Measurements from ENCODE around the gene SHANK1. TPM values are rescaled to one million over a fixed set of nuclear protein-coding genes. Genes with fewer than 3 reads are reported as not detected.

Gene SHANK1
- total RNA-seq, result under 1 TPM in 1 of 2 donors, not detected in 1; 0.67 TPM

DNA sequence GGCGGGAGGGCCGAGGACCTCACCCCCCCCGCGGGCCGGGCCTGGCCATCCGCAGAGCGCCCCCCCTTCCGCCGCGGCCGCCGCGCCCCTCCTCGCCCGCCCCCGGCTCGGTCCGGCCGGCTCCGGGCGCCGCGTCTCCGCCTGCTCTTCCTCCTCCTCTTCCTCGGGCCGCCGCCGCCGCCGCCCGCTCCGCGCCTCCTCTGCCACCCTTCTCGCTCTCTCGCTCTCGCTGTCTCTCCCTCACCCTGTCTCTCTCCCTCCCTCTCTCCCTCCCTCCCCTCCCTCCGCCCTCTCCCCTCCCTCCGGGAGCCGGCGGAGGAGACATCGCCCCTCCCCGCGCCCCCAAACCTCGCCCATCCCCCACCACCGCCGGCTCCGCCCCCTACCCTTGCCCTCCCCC is at the start of gene SHANK1:
SHANK1 (minus strand) TSS at position 237 of the 400 bp plus-strand sequence. CDS start 2,883 bp downstream, outside the sequence.

DNA sequence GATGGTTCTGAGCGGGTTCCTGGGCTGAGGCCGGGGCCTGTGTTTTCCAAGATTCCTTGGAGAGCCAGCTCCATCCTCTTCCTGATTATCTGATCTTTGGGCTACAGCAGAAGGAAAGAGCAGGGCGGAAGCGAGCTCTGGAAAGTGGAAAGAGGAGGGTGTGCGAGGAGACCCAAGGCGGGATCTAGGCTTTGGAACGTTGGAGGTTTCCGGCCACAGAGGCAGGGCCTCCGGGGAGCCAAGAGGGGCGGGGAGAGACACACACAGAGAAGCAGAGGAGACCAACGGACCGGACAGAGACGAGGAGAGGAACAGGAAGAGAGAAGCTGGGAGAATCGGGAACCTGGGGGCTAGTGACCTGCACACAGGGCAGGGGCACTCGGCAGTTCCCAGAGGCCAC is 3.5 kb upstream of the SHANK1 start, which contains the start of gene CLEC11A:
CLEC11A (plus strand) TSS at position 296 of the 400 bp plus-strand sequence. CDS start 162 bp downstream, outside the sequence.

DNA sequence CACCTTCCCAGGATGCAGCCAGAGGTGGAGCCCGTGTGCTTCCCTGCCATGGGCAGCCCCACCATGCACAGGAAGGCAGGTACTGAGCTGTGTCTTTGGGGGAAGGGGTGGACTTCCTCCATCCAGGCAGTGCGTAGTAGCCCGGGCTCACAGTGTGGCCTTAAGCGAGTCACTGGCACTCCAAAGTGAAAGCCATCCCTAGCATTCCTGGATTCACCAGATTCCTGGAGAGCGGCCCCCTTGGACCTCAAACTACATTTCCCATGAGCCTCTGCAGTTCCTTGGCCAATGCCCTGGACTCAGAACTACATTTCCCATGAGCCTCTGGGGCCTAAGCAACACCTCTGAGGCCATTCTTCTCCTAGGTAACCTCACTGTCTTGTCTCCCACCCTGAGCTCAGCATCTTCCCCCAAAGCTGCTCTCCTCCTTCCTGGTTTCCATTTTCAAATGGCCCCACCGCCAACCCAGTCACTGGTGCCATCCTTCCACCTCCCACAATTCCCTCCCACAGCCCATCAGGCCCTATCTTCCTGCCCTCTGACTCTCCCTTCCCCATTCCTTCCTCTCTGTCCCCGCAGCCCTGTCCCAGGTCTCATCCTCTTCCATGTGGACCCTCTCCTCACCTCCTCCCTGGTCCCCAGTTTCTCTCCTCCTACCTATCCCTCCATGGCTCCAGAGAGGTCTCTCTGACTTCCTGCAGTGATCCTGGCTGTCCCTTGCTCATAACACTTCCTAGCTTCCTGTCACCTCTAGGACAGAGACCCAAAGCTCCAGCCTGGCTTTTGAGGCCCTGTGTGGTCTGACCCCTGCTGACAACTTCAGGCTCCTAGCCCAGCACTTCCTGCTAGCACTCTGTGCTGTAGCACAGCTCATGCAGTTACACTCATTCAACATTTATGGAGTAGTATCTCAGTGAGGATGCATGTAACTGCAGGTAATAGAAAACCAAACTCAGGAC is 69.9 kb downstream of the SHANK1 start, which contains the start of gene C19orf81:
C19orf81 (plus strand) TSS at position 13 of the 959 bp plus-strand sequence; CDS start at position 13, 0 bp downstream.

DNA sequence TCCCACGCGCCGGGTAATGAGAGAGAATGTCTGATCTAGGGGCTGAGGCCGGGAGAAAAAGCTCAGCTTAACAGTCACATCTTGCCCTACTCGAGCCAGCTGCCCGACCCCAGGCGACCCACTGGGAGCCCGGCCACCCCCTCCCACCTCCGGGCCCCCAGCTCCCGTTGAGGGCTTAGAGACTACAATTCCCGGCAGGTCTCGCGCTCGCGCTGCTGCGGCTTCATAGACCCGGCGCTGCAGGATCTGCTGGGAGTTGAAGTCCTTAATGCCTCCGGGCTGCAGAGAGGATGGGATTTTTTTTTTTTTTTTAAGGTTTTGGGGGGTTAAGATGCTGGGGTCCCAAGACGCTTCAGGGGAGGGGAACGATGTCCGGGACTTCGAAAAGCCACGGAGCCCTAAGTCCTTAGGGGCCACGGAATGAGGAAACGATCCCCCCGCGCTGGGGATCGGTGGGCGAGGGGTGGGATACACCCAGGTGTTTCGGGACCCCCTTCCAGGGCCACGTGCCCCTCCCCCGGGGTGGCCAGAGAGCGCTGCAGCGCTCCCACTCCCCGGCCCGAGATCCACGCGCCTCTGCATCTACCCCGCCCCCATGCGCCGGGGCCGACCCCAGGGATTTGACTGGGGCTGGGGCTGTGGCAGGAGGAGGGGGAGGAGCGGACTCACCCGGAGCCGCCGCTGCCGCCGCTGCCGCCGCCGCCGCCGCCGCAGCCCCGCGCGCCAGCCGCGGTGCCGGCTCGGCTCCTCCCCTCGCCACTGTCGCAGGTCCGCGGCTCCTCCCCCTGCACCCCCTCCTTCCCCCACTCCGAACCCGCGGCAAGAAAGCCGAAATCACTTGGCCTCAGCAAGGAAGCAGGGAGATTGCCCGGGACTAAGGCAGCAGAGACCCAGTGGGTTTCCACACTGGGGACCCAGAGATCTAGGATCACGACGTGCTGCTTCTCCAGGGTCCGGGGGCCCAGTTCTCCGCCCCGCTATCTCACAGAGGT is 80.2 kb downstream of the SHANK1 start, which contains the start of gene SYT3:
SYT3 (minus strand) TSS at position 761 of the 992 bp plus-strand sequence. CDS start 2,470 bp downstream, outside the sequence.

Other genes with a start within 250 kb of the SHANK1 start
- 10 to 100 TPM; 44.3 to 55.7 TPM for gene EMC10, start 243.3 kb downstream of the SHANK1 start, total RNA-seq
- gene GARIN5A, start 243.0 kb downstream of the SHANK1 start, total RNA-seq, result not detected
- gene JOSD2, start 208.6 kb downstream of the SHANK1 start, total RNA-seq, result 10 to 100 TPM; 24.6 to 25.8 TPM
- not detected for gene ASPDH, start 205.9 kb downstream of the SHANK1 start, total RNA-seq
- gene LRRC4B, start 151.4 kb downstream of the SHANK1 start, total RNA-seq, result under 1 TPM in 1 of 2 donors, not detected in 1; under 0.01 TPM
- not detected for gene SYT3, start 79.9 kb downstream of the SHANK1 start, total RNA-seq
- not detected for gene C19orf81, start 70.4 kb downstream of the SHANK1 start, total RNA-seq
- 10 to 100 TPM in 1 of 2 donors, 1 to 10 TPM in 1; 5.5 to 25.0 TPM for gene CLEC11A, start 3.6 kb upstream of the SHANK1 start, total RNA-seq
- gene GPR32, start 50.7 kb upstream of the SHANK1 start, total RNA-seq, result not detected
- gene ACP4, start 70.6 kb upstream of the SHANK1 start, total RNA-seq, result not detected
- under 1 TPM in 1 of 2 donors, not detected in 1; under 0.01 TPM for gene KLK1, start 104.0 kb upstream of the SHANK1 start, total RNA-seq
- not detected for gene KLK15, start 113.8 kb upstream of the SHANK1 start, total RNA-seq
- not detected for gene KLK3, start 135.1 kb upstream of the SHANK1 start, total RNA-seq
- gene KLK2, start 153.6 kb upstream of the SHANK1 start, total RNA-seq, result not detected
- not detected for gene KLK4, start 191.6 kb upstream of the SHANK1 start, total RNA-seq
- gene KLK5, start 233.2 kb upstream of the SHANK1 start, total RNA-seq, result not detected
- gene KLK6, start 249.8 kb upstream of the SHANK1 start, total RNA-seq, result not detected